HepG2 (cell line): ENCODE measurements around the gene SYT11. TPM values are rescaled to one million over a fixed set of nuclear protein-coding genes. Genes with fewer than 3 reads are reported as not detected.

Source experiments
- HMGXB3 ChIP-seq: sonication (generic); formaldehyde crosslinking; IDR thresholded peaks from 2 replicates; pipeline ENCODE4 v1.4.0; 2020; ENCODE audit warnings: missing genetic modification reagents, borderline replicate concordance
- HOMEZ ChIP-seq: IDR thresholded peaks from 2 replicates; pipeline ENCODE4 v1.6.1; 2016; ENCODE audit warnings: low read depth
- HOXA3 ChIP-seq: sonication (generic); formaldehyde crosslinking; IDR thresholded peaks from 2 replicates; pipeline ENCODE4 v1.5.0; 2020; ENCODE audit warnings: missing genetic modification reagents
- KAT2B ChIP-seq: fragments of 150-350 bp; IDR thresholded peaks from 2 replicates; pipeline ENCODE4 v1.6.1; 2014; ENCODE audit warnings: low read depth, low read length, borderline replicate concordance
- MAF1 ChIP-seq: sonication (generic); formaldehyde crosslinking; IDR thresholded peaks from 2 replicates; pipeline ENCODE4 v1.5.0; 2020; ENCODE audit warnings: missing genetic modification reagents, borderline replicate concordance
- MBD4 ChIP-seq: IDR thresholded peaks from 2 replicates; pipeline ENCODE4 v1.6.1; 2012; ENCODE audit warnings: low read length, inconsistent platforms, borderline replicate concordance
- NR2C2 ChIP-seq: sonication (generic); formaldehyde crosslinking; IDR thresholded peaks from 2 replicates; pipeline ENCODE4 v1.4.0; 2020; ENCODE audit warnings: missing genetic modification reagents, mild to moderate bottlenecking, moderate library complexity, borderline replicate concordance
- POLR2G ChIP-seq: fragments of 200-400 bp; formaldehyde crosslinking; IDR thresholded peaks from 2 replicates; pipeline ENCODE4 v1.6.1; 2018; ENCODE audit warnings: mild to moderate bottlenecking, low read depth, low read length, moderate library complexity
- THAP9 ChIP-seq: sonication (generic); formaldehyde crosslinking; IDR thresholded peaks from 2 replicates; pipeline ENCODE4; 2020; ENCODE audit warnings: missing genetic modification reagents, mild to moderate bottlenecking, borderline replicate concordance
- TMF1 ChIP-seq: sonication (generic); formaldehyde crosslinking; IDR thresholded peaks from 2 replicates; pipeline ENCODE4 v1.8.1; 2022; ENCODE audit warnings: low read depth, missing genetic modification reagents
- UBTF ChIP-seq: sonication (generic); formaldehyde crosslinking; IDR thresholded peaks from 2 replicates; pipeline ENCODE4 v1.4.0; 2020; ENCODE audit warnings: mild to moderate bottlenecking, missing genetic modification reagents
- ZFX ChIP-seq: sonication (generic); formaldehyde crosslinking; IDR thresholded peaks from 2 replicates; pipeline ENCODE4 v1.4.0; 2020; ENCODE audit warnings: mild to moderate bottlenecking, low read depth, missing genetic modification reagents, moderate library complexity
- ZNF431 ChIP-seq: sonication (generic); formaldehyde crosslinking; IDR thresholded peaks from 2 replicates; pipeline ENCODE4 v1.9.0; 2022; ENCODE audit warnings: missing genetic modification reagents, low read depth, mild to moderate bottlenecking, borderline replicate concordance
- ZNF543 ChIP-seq: sonication (generic); formaldehyde crosslinking; IDR thresholded peaks from 2 replicates; pipeline ENCODE4 v1.4.0; 2020; ENCODE audit warnings: mild to moderate bottlenecking, missing genetic modification reagents
- ZNF563 ChIP-seq: sonication (generic); formaldehyde crosslinking; IDR thresholded peaks from 2 replicates; pipeline ENCODE4 v1.8.0; 2022; ENCODE audit warnings: mild to moderate bottlenecking, moderate library complexity, missing genetic modification reagents
- ZNF605 ChIP-seq: sonication (generic); formaldehyde crosslinking; IDR thresholded peaks from 2 replicates; pipeline ENCODE4 v1.8.0; 2022; ENCODE audit warnings: mild to moderate bottlenecking, missing genetic modification reagents
- ZNF619 ChIP-seq: sonication (generic); formaldehyde crosslinking; IDR thresholded peaks from 2 replicates; pipeline ENCODE4 v1.4.0; 2020; ENCODE audit warnings: mild to moderate bottlenecking, missing genetic modification reagents
- polyA plus RNA-seq, 8 experiments: library from polyadenylated mRNA; depleted of rRNA in 3 of 8; stranded (reverse) in 7 of 8; unstranded in 1 of 8; fragments of >200 nt; fragmentation: Illumina TruSeq in 4 of 8; extraction: Trizol in 4 of 8; gene quantifications; 2 replicates each; pipeline versions ENCODE4 v1.2.1 to v1.2.3, GENCODE V29; 2011 to 2016; ENCODE audit warnings: low read depth in 4 of 8, missing spikeins in 1 of 8, mixed read lengths in 1 of 8; ENCODE audit not compliant: insufficient read depth in 1 of 8
- total RNA-seq, 5 experiments: library from RNA; depleted of rRNA; stranded (reverse); fragments of >200 nt; fragmentation: Illumina TruSeq; extraction: Trizol; gene quantifications; 2 replicates each; pipeline ENCODE4 v1.2.3, GENCODE V29; 2016; ENCODE audit warnings: low read depth in 1 of 5

The SYT11 gene
- total and polyA plus RNA-seq, 2 of the 13 experiments (the other 11 are each of a cell fraction or from before 2014, with no cell fraction given), result 0.22 to 0.59 TPM

- TF ChIP-seq ZNF431 (CRISPR knock-in tag) (no peak), TMF1 (CRISPR knock-in tag) (no peak), ZNF605 (no peak; the same call in 1 of the 2 replicates), KAT2B (no peak), THAP9 (CRISPR knock-in tag) (no peak), HMGXB3 (CRISPR knock-in tag) (peak; percentile 16; the same call in 1 of the 2 replicates), MBD4 (peak; percentile 50; the same call in 1 of the 2 replicates), MAF1 (CRISPR knock-in tag) (no peak), NR2C2 (CRISPR knock-in tag) (peak; percentile 90), ZNF619 (CRISPR knock-in tag) (no peak), POLR2G (peak; percentile 80), HOMEZ (CRISPR knock-in tag) (0 out of 2 replicates have a peak, but pooled peaks have one; percentile 21), UBTF (no peak), ZNF563 (CRISPR knock-in tag) (no peak), ZFX (CRISPR knock-in tag) (peak; percentile 37; the same call in 1 of the 2 replicates), ZNF543 (CRISPR knock-in tag) (no peak), HOXA3 (CRISPR knock-in tag) (peak; percentile 86)
These were observed 52.0 kb downstream of the SYT11 start, which contains the start of gene RIT1 (continued) for GRCh38 chr1:155911156-155912055.
